NCI-H510A (cell line): ENCODE data around the gene PSMB8.

Source experiments
- DNase-seq: peaks from one replicate; lab custom pipeline; 2025; lab: John Stamatoyannopoulos, UW

PSMB8 gene

GRCh38 chr6:32857156-32857891 lies 13.5 kb upstream of the PSMB8 start:
- DNase-seq = no peak

GRCh38 chr6:32855467-32856174 lies 11.8 kb upstream of the PSMB8 start:
- no peak for DNase-seq

GRCh38 chr6:32854376-32855178 lies 10.7 kb upstream of the PSMB8 start:
- no peak for DNase-seq

- DNase-seq = peak; percentile 82
Measured at GRCh38 chr6:32853541-32854375, 9.9 kb upstream of the PSMB8 start, which contains the start of the genes PSMB9 and TAP1. TSS of gene PSMB9 (plus strand) at chr6:32854192. CDS start at chr6:32854230, 38 bp downstream. TSS of gene TAP1 (minus strand) at chr6:32853704. CDS start at chr6:32853636, 68 bp downstream.

GRCh38 chr6:32852844-32853540 lies 9.1 kb upstream of the PSMB8 start:
- DNase-seq = no peak

GRCh38 chr6:32852018-32852843 lies 8.4 kb upstream of the PSMB8 start:
- DNase-seq = no peak

GRCh38 chr6:32851025-32851424 lies 7.2 kb upstream of the PSMB8 start:
- no peak for DNase-seq

GRCh38 chr6:32849126-32849525 lies 5.3 kb upstream of the PSMB8 start:
- no peak for DNase-seq

GRCh38 chr6:32847795-32848194 lies 3.9 kb upstream of the PSMB8 start:
- DNase-seq = no peak

GRCh38 chr6:32847004-32847403 lies 3.2 kb upstream of the PSMB8 start:
- DNase-seq = no peak

GRCh38 chr6:32845384-32845884 lies 1.6 kb upstream of the PSMB8 start:
- no peak for DNase-seq

- DNase-seq = no peak
Measured at GRCh38 chr6:32844839-32845383, 1.1 kb upstream of the PSMB8 start.

- DNase-seq = no peak
Measured at GRCh38 chr6:32843331-32843978, 392 bp downstream of the PSMB8 start.

GRCh38 chr6:32842690-32843089 lies 1.2 kb downstream of the PSMB8 start:
- DNase-seq = no peak

- DNase-seq = no peak
Measured at GRCh38 chr6:32842021-32842650, 1.7 kb downstream of the PSMB8 start.

GRCh38 chr6:32840604-32841246 lies 3.1 kb downstream of the PSMB8 start:
- no peak for DNase-seq

GRCh38 chr6:32839356-32839755 lies 4.5 kb downstream of the PSMB8 start:
- no peak for DNase-seq
